DND-41 (cell line): ENCODE data around the gene SDR39U1.

Experiments
- EZH2 ChIP-seq: IDR thresholded peaks from 3 replicates; pipeline ENCODE4 v1.6.1; 2012; ENCODE audit warnings: borderline replicate concordance, low read depth, mild to moderate bottlenecking, moderate library complexity, low read length, inconsistent platforms; ENCODE audit not compliant: severe bottlenecking
- TF ChIP-seq, protein P1 (sequence below): IDR thresholded peaks from 2 replicates; pipeline ENCODE4 v1.5.1; 2012; ENCODE audit warnings: borderline replicate concordance, low read length, moderate library complexity, mild to moderate bottlenecking; ENCODE audit not compliant: poor library complexity, severe bottlenecking; ENCODE audit errors: extremely low read depth

DNA sequence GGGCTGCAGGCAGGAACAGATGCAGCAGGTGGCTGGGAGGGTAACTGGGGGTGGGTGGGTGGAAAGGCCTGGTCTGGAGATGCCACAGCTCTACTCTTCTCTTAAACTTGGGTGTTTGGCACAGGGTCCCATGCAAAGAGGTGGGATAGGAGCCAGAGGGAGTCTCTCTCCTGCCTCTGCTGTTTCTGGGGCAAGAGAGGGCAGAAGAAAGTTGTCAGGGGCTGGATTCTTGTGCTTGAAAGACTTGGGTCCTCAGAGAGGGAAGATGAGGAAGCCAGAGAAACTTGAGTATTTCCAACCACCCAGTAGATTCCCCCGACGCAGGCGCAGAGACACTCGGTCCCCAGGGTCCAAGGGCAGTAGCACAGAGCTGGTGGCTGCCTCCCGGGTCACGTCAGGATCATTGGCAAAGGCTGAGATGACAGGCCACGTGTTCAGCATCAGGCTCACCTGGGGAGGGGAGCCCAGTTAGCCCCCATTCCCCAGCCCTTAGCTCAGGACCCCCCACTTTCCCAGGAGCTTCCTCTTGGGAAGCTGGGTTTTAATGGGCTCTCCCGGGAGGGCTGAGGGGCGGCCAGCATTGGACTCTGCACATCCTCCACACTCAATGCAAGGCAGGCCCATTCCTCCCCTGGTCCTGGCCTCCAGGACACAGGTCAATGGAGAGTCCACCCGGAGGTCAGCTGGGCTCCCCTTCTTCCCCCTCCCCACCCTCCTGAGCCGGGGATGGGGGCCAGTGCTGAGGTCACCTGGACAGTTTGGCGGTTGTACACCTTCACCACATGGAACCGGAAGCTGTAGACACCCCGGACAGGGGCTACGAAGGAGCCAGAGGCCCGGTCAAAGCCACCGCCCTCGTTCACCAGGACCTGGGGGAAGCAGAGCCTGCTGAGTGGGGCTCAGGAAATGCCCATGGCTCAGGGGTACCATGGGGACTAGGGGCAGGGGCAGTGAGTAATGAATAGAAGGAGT, 14.8 kb downstream of the SDR39U1 start:
- TF ChIP-seq, protein P1, sequence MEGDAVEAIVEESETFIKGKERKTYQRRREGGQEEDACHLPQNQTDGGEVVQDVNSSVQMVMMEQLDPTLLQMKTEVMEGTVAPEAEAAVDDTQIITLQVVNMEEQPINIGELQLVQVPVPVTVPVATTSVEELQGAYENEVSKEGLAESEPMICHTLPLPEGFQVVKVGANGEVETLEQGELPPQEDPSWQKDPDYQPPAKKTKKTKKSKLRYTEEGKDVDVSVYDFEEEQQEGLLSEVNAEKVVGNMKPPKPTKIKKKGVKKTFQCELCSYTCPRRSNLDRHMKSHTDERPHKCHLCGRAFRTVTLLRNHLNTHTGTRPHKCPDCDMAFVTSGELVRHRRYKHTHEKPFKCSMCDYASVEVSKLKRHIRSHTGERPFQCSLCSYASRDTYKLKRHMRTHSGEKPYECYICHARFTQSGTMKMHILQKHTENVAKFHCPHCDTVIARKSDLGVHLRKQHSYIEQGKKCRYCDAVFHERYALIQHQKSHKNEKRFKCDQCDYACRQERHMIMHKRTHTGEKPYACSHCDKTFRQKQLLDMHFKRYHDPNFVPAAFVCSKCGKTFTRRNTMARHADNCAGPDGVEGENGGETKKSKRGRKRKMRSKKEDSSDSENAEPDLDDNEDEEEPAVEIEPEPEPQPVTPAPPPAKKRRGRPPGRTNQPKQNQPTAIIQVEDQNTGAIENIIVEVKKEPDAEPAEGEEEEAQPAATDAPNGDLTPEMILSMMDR = no peak
- TF ChIP-seq EZH2 = no peak
